Endodermal cell (in vitro differentiated cells): ENCODE data around the gene VTI1A. TPM values are rescaled to one million over a fixed set of nuclear protein-coding genes. Genes with fewer than 3 reads are reported as not detected.

Source experiments
- DNase-seq: peaks from one replicate; pipeline ENCODE4 v3.0.0-alpha.2; 2017
- H3K27ac ChIP-seq: 2 replicates; pipeline ENCODE4 v1.5.1; 2013; ENCODE audit warnings: mild to moderate bottlenecking, low read depth, low read length, moderate library complexity
- H3K27me3 ChIP-seq: 2 replicates; pipeline ENCODE4 v1.6.1; 2013; ENCODE audit warnings: mild to moderate bottlenecking, low read length, moderate library complexity; ENCODE audit not compliant: insufficient read depth, control insufficient read depth, poor library complexity, severe bottlenecking
- H3K36me3 ChIP-seq: 2 replicates; pipeline ENCODE4 v1.7.0; 2013; ENCODE audit warnings: mild to moderate bottlenecking, low read length, moderate library complexity; ENCODE audit not compliant: control insufficient read depth, insufficient read depth
- H3K4me1 ChIP-seq: one replicate; pipeline ENCODE4 v1.7.0; 2013; ENCODE audit warnings: low read length; ENCODE audit not compliant: control insufficient read depth, insufficient read depth
- H3K4me3 ChIP-seq: 2 replicates; pipeline ENCODE4 v1.5.1; 2013; ENCODE audit warnings: mild to moderate bottlenecking, low read length, moderate library complexity
- H3K9ac ChIP-seq: 2 replicates; pipeline ENCODE4 v1.6.1; 2013; ENCODE audit warnings: mild to moderate bottlenecking, low read length, moderate library complexity; ENCODE audit not compliant: poor library complexity, severe bottlenecking; ENCODE audit errors: extremely low read depth
- H3K9me3 ChIP-seq: 2 replicates; pipeline ENCODE4 v1.6.1; 2013; ENCODE audit warnings: mild to moderate bottlenecking, low read length, moderate library complexity; ENCODE audit not compliant: control insufficient read depth
- H3K27ac Mint-ChIP-seq: 2 replicates; pipeline ENCODE4 v1.8.0; 2020; ENCODE audit warnings: mixed read lengths
- H3K27me3 Mint-ChIP-seq: 2 replicates; pipeline ENCODE4 v1.8.0; 2021; ENCODE audit warnings: mild to moderate bottlenecking, mixed read lengths; ENCODE audit not compliant: insufficient read depth
- H3K36me3 Mint-ChIP-seq: 2 replicates; pipeline ENCODE4 v1.8.0; 2020; ENCODE audit warnings: low read depth, mixed read lengths
- H3K4me1 Mint-ChIP-seq: 2 replicates; pipeline ENCODE4 v1.8.0; 2020; ENCODE audit warnings: mixed read lengths
- H3K4me3 Mint-ChIP-seq: 2 replicates; pipeline ENCODE4 v1.8.0; 2020; ENCODE audit warnings: mild to moderate bottlenecking, moderate library complexity, mixed read lengths
- H3K9me3 Mint-ChIP-seq: 2 replicates; pipeline ENCODE4 v1.8.0; 2020; ENCODE audit warnings: mild to moderate bottlenecking, mixed read lengths
- CTCF ChIP-seq: fragments of 200-600 bp; sonication (generic); conservative IDR thresholded peaks from 2 replicates; pipeline ENCODE4 v1.5.0; 2021; ENCODE audit warnings: antibody characterized with exemption, mild to moderate bottlenecking
- WGBS, 2 experiments: methylation state at CpG; one replicate each; pipeline versions ENCODE4 v1.1.5 to v1.1.7; 2013; ENCODE audit warnings: missing lambda C conversion rate in 2 of 2, mixed read lengths in 1 of 2; ENCODE audit not compliant: insufficient coverage in 1 of 2, insufficient read length in 1 of 2; 5-methylcytosine and 5-hydroxymethylcytosine counted together
- total RNA-seq, 2 donors: library from RNA; stranded (reverse); fragmentation: NEBNext Ultra II Directional in 1 of 2; extraction: Animal tissue kit (Norgen Biotek cat#: 25700) in 1 of 2; gene quantifications; 2 replicates in 1 of 2; 3 replicates in 1 of 2; pipeline ENCODE4 v1.2.1, GENCODE V29; 2021

Gene VTI1A
- total RNA-seq, 2 donors from 2014 or later, result 27.0 to 29.9 TPM

- peaks cover 53% of the 10 kb centered on the region for H3K4me1 Mint-ChIP-seq
- H3K27ac ChIP-seq, result no peak overlapping the region
Observed at GRCh38 chr10:112834751-112835181, 387.8 kb downstream of the VTI1A start.

GRCh38 chr10:112835217-112835715 is 388.3 kb downstream of the VTI1A start:
- Histone ChIP-seq H3K36me3 (no peaks in the 10 kb centered on the region), H3K27me3 (no peaks in the 10 kb centered on the region), H3K4me1 (peaks cover 8% of the 10 kb centered on the region), H3K4me3 (no peak overlapping the region), H3K27ac (no peak overlapping the region), H3K9me3 (peaks cover 15% of the 10 kb centered on the region), H3K9ac (no peak overlapping the region)
- peaks cover 9% of the 10 kb centered on the region for H3K36me3 Mint-ChIP-seq
- H3K27me3 Mint-ChIP-seq, result peaks cover 9% of the 10 kb centered on the region
- peaks cover 48% of the 10 kb centered on the region for H3K4me1 Mint-ChIP-seq
- peaks cover 15% of the 10 kb centered on the region for H3K9me3 Mint-ChIP-seq
- no peak overlapping the region for H3K27ac Mint-ChIP-seq
- 68 to 82% methylated on average over 8 to 11 of the region's 11 CpGs for WGBS, 2 experiments
- no peak for TF ChIP-seq CTCF
- no peak for DNase-seq
- H3K4me3 Mint-ChIP-seq, result no peak overlapping the region

More at GRCh38 chr10:112834751-112835181, 387.8 kb downstream of the VTI1A start:
- no peak overlapping the region for H3K4me3 Mint-ChIP-seq
- H3K9me3 ChIP-seq, result peaks cover 10% of the 10 kb centered on the region
- H3K36me3 Mint-ChIP-seq, result peaks cover 9% of the 10 kb centered on the region
- no peak overlapping the region for H3K27ac Mint-ChIP-seq
- TF ChIP-seq CTCF, result no peak
- no peaks in the 10 kb centered on the region for H3K36me3 ChIP-seq
- H3K4me1 ChIP-seq, result peaks cover 8% of the 10 kb centered on the region
- H3K27me3 Mint-ChIP-seq, result peaks cover 9% of the 10 kb centered on the region
- 87 to 92% methylated on average over 5 to 8 of the region's 8 CpGs for WGBS, 2 experiments
- peaks cover 11% of the 10 kb centered on the region for H3K9me3 Mint-ChIP-seq
- H3K27me3 ChIP-seq, result no peaks in the 10 kb centered on the region
- H3K4me3 ChIP-seq, result no peak overlapping the region
- DNase-seq, result no peak
- no peak overlapping the region for H3K9ac ChIP-seq

GRCh38 chr10:112835944-112836451 is 389.0 kb downstream of the VTI1A start:
- 88 to 93% methylated on average over 7 of the region's 7 CpGs for WGBS, 2 experiments
- H3K27ac ChIP-seq, result no peak overlapping the region
- H3K36me3 ChIP-seq, result no peaks in the 10 kb centered on the region
- peaks cover 21% of the 10 kb centered on the region for H3K9me3 Mint-ChIP-seq
- H3K36me3 Mint-ChIP-seq, result peaks cover 9% of the 10 kb centered on the region
- H3K27me3 Mint-ChIP-seq, result peaks cover 13% of the 10 kb centered on the region
- no peaks in the 10 kb centered on the region for H3K27me3 ChIP-seq
- H3K4me1 ChIP-seq, result peaks cover 8% of the 10 kb centered on the region
- peaks cover 46% of the 10 kb centered on the region for H3K4me1 Mint-ChIP-seq
- H3K9ac ChIP-seq, result no peak overlapping the region
- no peak overlapping the region for H3K4me3 Mint-ChIP-seq
- no peak for DNase-seq
- H3K9me3 ChIP-seq, result peaks cover 18% of the 10 kb centered on the region
- H3K4me3 ChIP-seq, result no peak overlapping the region
- H3K27ac Mint-ChIP-seq, result no peak overlapping the region
- TF ChIP-seq CTCF, result no peak
